Sigmoid colon (tissue), 7 donors: Measurements from ENCODE around the gene ETV2. TPM values are rescaled to one million over a fixed set of nuclear protein-coding genes. Genes with fewer than 3 reads are reported as not detected.

Experiments
- DNase-seq: peaks from one replicate; pipeline ENCODE4 v3.0.0-alpha.2; 2019
- H3K27ac ChIP-seq, 4 donors: fragments of 200-600 bp; sonication (generic); one replicate each; pipeline ENCODE4 v1.5.1; 2016 to 2019; ENCODE audit warnings: mild to moderate bottlenecking in 1 of 4
- H3K27me3 ChIP-seq, 3 donors: fragments of 200-600 bp; sonication (generic); one replicate each; pipeline ENCODE4 v1.5.1; 2019; ENCODE audit warnings: mild to moderate bottlenecking in 1 of 3
- H3K36me3 ChIP-seq, 4 donors: fragments of 200-600 bp; sonication (generic); one replicate each; pipeline ENCODE4 v1.5.1; 2016 to 2019
- H3K4me1 ChIP-seq, 4 donors: fragments of 200-600 bp; sonication (generic); one replicate each; pipeline ENCODE4 v1.5.1; 2017 to 2019
- H3K4me3 ChIP-seq, 4 donors: fragments of 200-600 bp; sonication (generic); one replicate each; pipeline ENCODE4 v1.5.1; 2017 to 2019; ENCODE audit warnings: mild to moderate bottlenecking in 2 of 4, moderate library complexity in 1 of 4
- H3K9me3 ChIP-seq, 4 donors: fragments of 200-600 bp in 3 of 4; sonication (generic) in 3 of 4; one replicate each; pipeline versions ENCODE4 v1.5.1 to v1.6.1; 2013 to 2019
- CTCF ChIP-seq, 4 experiments: fragments of 450-650 bp in 3 of 4; fragments of 200-600 bp in 1 of 4; IDR thresholded peaks; one replicate each; pipeline ENCODE4 v1.5.1; 2016 to 2019; ENCODE audit warnings: antibody characterized with exemption in 4 of 4, mild to moderate bottlenecking in 3 of 4, moderate library complexity in 2 of 4
- EP300 ChIP-seq, 4 donors: sonication (generic); formaldehyde crosslinking; IDR thresholded peaks; one replicate each; pipeline ENCODE4 v1.6.1; 2017; ENCODE audit warnings: antibody characterized with exemption in 4 of 4
- POLR2A ChIP-seq, 2 donors: fragments of 450-650 bp; IDR thresholded peaks; one replicate each; pipeline ENCODE4 v1.6.1; 2016; ENCODE audit warnings: antibody characterized with exemption in 2 of 2, mild to moderate bottlenecking in 2 of 2, moderate library complexity in 2 of 2
- POLR2AphosphoS5 ChIP-seq, 4 donors: sonication (generic); formaldehyde crosslinking; IDR thresholded peaks; one replicate each; pipeline ENCODE4 v1.6.1; 2017; ENCODE audit warnings: antibody characterized with exemption in 4 of 4
- WGBS, 2 donors: extraction: QIAGEN DNeasy Blood & Tissue Kit; methylation state at CpG; one replicate each; pipeline ENCODE4 v1.1.7; 2013; 5-methylcytosine and 5-hydroxymethylcytosine counted together
- intact Hi-C: fragments of 100-400 bp; cut with DNase I; formaldehyde crosslinking; loops from one replicate; pipeline ENCODE4 v1.15.1; 2023
- polyA plus RNA-seq, 3 donors: library from polyadenylated mRNA; stranded (reverse); fragments of 200-250 nt; gene quantifications; one replicate each; pipeline ENCODE4 v1.2.3, GENCODE V29; 2013
- total RNA-seq, 4 donors: library from RNA; depleted of rRNA; stranded (reverse); fragments of >200 nt; gene quantifications; one replicate each; pipeline ENCODE4 v1.1.0, GENCODE V29; 2016
- donor health status: healthy with polysubstance abuse.
- donor health status: Bipolar disorder and iron deficiency.
- donor health status: healthy.

The ETV2 gene
- total and polyA plus RNA-seq, 7 donors = 0.55 to 5.4 (median 2.2) TPM; not detected in 1

GRCh38 chr19:35636651-35637050, 4.9 kb upstream of the ETV2 start:
- WGBS, 2 donors = 65 to 98% methylated on average over 3 of the region's 3 CpGs
- no peak for DNase-seq
- Histone ChIP-seq H3K27me3 (no peaks in the 10 kb centered on the region), H3K4me3 (no peak overlapping the region), H3K9me3 (no peaks in the 10 kb centered on the region), H3K36me3 (peaks cover 40 to 66% (median 53%) of the 10 kb centered on the region in 4 donors), H3K4me1 (peaks cover 0 to 3% (median 3%) of the 10 kb centered on the region in 4 donors), H3K27ac (no peak overlapping the region)
- no peak for TF ChIP-seq POLR2AphosphoS5 (IDR thresholded peaks at IDR 0.05)
- no peak for TF ChIP-seq CTCF (IDR thresholded peaks at IDR 0.05)
- TF ChIP-seq EP300 (IDR thresholded peaks at IDR 0.05) = no peak
- no peak for TF ChIP-seq POLR2A (IDR thresholded peaks at IDR 0.05)
- intact Hi-C loops = no loop called here

GRCh38 chr19:35637165-35637564, 4.4 kb upstream of the ETV2 start:
- peaks cover 0 to 8% (median 7%) of the 10 kb centered on the region in 4 donors for H3K4me1 ChIP-seq
- peaks cover 36 to 61% (median 48%) of the 10 kb centered on the region in 4 donors for H3K36me3 ChIP-seq
- no peak for TF ChIP-seq POLR2A (IDR thresholded peaks at IDR 0.05)
- no peak for TF ChIP-seq EP300 (IDR thresholded peaks at IDR 0.05)
- TF ChIP-seq POLR2AphosphoS5 (IDR thresholded peaks at IDR 0.05) = no peak
- no peak for DNase-seq
- 91 to 96% methylated on average over 25 of the region's 25 CpGs for WGBS, 2 donors
- H3K27me3 ChIP-seq = no peaks in the 10 kb centered on the region
- no peak overlapping the region for H3K4me3 ChIP-seq
- H3K9me3 ChIP-seq = no peaks in the 10 kb centered on the region
- intact Hi-C loops = no loop called here
- H3K27ac ChIP-seq = no peak overlapping the region

GRCh38 chr19:35639321-35639639, 2.3 kb upstream of the ETV2 start:
- no peak for DNase-seq
- WGBS, 2 donors = 44 to 64% methylated on average over 6 of the region's 6 CpGs
- peaks cover 0 to 28% (median 22%) of the 10 kb centered on the region in 4 donors for H3K4me1 ChIP-seq
- peaks cover 22 to 39% (median 28%) of the 10 kb centered on the region in 4 donors for H3K36me3 ChIP-seq
- intact Hi-C loops = no loop called here
- no peak overlapping the region for H3K27ac ChIP-seq
- H3K9me3 ChIP-seq = no peaks in the 10 kb centered on the region
- no peak overlapping the region for H3K4me3 ChIP-seq
- H3K27me3 ChIP-seq = no peaks in the 10 kb centered on the region
- no peak for TF ChIP-seq POLR2AphosphoS5 (IDR thresholded peaks at IDR 0.05)
- TF ChIP-seq CTCF (IDR thresholded peaks at IDR 0.05) = no peak
- TF ChIP-seq EP300 (IDR thresholded peaks at IDR 0.05) = no peak
- TF ChIP-seq POLR2A (IDR thresholded peaks at IDR 0.05) = no peak

- peaks cover 21 to 34% (median 24%) of the 10 kb centered on the region in 4 donors for H3K36me3 ChIP-seq
- no peak for TF ChIP-seq EP300 (IDR thresholded peaks at IDR 0.05)
- H3K27ac ChIP-seq = no peak overlapping the region
- no peaks in the 10 kb centered on the region for H3K9me3 ChIP-seq
- H3K27me3 ChIP-seq = no peaks in the 10 kb centered on the region
- WGBS, 2 donors = 83 to 90% methylated on average over 8 of the region's 8 CpGs
- no peak overlapping the region for H3K4me3 ChIP-seq
- DNase-seq = no peak
- intact Hi-C loops = loop anchor here (5.0 to 10.0 kb wide), 2 partner anchors 62 to 965 kb away; partner anchors contain the start of genes SCGB2B2, ZBTB32 and ZNF302
- H3K4me1 ChIP-seq = peaks cover 0 to 33% (median 25%) of the 10 kb centered on the region in 4 donors
Measured at GRCh38 chr19:35639863-35640262, 1.7 kb upstream of the ETV2 start.

GRCh38 chr19:35642312-35642711, 767 bp downstream of the ETV2 start:
- Histone ChIP-seq H3K9me3 (no peaks in the 10 kb centered on the region), H3K4me3 (no peak overlapping the region), H3K36me3 (peaks cover 5 to 9% (median 6%) of the 10 kb centered on the region in 4 donors), H3K27me3 (no peaks in the 10 kb centered on the region), H3K27ac (no peak overlapping the region), H3K4me1 (peaks cover 0 to 40% (median 32%) of the 10 kb centered on the region in 4 donors)
- TF ChIP-seq POLR2AphosphoS5 (IDR thresholded peaks at IDR 0.05) (no peak), EP300 (IDR thresholded peaks at IDR 0.05) (no peak), POLR2A (IDR thresholded peaks at IDR 0.05) (no peak), CTCF (IDR thresholded peaks at IDR 0.05) (no peak)
- intact Hi-C loops = loop anchor here (2.0 to 10.0 kb wide), 3 partner anchors 14 to 968 kb away; partner anchors contain the start of genes RBM42, SCGB2B2, ZBTB32 and ZNF302
- 80 to 87% methylated on average over 10 of the region's 10 CpGs for WGBS, 2 donors
- DNase-seq = no peak
